GM13977 (cell line): Measurements from ENCODE around the gene RBM15B.

ENCODE experiments used
- DNase-seq: peaks from one replicate; pipeline ENCODE4 v3.0.0; 2012; ENCODE audit warnings: low spot score
- in situ Hi-C: fragments of 300-500 bp; cut with MboI; formaldehyde crosslinking; loops from one replicate; pipeline ENCODE4 v1.12.0; 2022; ENCODE audit warnings: low sequenced_read_pairs, low pct_unique_long_range_greater_than_20kb, mixed read lengths, inconsistent platforms; ENCODE audit not compliant: unreplicated experiment
- TF ChIP-seq, protein P1 (sequence below): IDR thresholded peaks from 2 replicates; pipeline ENCODE4 v1.5.1; 2012; ENCODE audit warnings: mild to moderate bottlenecking, control low read depth; ENCODE audit not compliant: insufficient read depth; ENCODE audit errors: extremely low read depth, missing control alignments

RBM15B gene

DNA sequence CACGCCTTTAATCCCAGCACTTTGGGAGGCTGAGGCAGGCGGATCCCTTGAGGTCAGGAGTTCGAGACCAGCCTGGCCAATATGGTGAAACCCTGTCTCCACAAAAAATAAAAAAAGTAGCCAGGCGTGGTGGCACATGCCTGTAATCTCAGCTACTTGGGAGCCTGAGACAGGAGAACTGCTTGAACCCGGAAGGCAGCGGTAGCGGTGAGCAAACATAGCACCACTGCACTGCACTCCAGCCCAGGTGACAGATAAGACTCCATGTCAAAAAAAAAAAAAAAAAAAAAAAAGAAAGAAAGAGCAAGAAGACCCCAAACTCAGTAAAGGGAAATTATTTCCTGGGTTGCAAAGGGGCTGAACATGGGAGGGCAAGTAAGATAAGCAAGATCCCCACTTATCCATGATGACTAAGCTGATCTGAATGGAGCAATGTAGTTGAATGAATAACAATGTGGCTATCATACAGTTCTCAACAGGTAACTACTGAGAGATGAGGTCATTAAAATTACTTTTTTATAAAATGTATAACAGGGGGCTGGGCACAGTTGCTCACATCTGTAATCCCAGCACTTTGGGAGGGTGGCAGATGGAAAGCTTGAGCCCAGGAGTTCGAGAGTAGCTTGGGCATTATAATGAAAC lies 46.0 kb downstream of the RBM15B start:
- in situ Hi-C loops = no loop called here
- DNase-seq = no peak
- TF ChIP-seq, protein P1, sequence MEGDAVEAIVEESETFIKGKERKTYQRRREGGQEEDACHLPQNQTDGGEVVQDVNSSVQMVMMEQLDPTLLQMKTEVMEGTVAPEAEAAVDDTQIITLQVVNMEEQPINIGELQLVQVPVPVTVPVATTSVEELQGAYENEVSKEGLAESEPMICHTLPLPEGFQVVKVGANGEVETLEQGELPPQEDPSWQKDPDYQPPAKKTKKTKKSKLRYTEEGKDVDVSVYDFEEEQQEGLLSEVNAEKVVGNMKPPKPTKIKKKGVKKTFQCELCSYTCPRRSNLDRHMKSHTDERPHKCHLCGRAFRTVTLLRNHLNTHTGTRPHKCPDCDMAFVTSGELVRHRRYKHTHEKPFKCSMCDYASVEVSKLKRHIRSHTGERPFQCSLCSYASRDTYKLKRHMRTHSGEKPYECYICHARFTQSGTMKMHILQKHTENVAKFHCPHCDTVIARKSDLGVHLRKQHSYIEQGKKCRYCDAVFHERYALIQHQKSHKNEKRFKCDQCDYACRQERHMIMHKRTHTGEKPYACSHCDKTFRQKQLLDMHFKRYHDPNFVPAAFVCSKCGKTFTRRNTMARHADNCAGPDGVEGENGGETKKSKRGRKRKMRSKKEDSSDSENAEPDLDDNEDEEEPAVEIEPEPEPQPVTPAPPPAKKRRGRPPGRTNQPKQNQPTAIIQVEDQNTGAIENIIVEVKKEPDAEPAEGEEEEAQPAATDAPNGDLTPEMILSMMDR = no peak

DNA sequence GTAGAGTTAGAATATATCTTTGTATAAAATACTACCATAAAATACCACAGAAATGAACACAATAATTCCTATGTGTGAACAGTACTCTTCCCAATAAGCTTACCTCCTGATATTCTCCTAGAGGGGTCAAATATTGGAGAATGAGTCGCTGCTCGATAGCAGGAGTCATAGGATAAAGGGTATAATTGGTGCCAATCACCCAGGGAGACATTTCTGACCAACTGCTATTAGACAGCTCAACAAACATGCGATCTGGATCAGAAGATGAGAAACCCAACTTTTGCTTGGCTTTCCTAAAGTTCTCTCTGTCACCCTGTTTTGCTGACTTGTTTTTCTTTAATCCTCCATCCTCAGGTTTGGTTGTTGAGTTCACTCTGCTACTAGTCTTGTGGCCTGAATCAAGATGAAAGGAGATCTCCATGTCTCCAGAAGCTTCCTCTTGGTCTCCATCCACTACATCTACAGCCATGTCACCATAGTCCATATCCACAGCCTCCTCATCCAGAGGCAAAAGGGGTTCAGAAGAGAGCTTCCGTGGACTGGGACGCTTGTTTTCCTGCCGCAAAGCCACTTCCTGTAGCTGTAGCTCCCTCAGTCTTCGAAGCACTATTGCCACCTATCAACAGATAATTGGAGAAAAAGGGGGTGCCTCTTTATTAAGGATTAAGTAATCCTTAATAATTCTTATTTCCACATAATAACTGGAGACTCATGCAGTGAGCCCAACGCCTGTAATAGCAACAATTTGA lies 50.4 kb downstream of the RBM15B start:
- in situ Hi-C loops = no loop called here
- TF ChIP-seq, protein P1 = no peak
- no peak for DNase-seq

DNA sequence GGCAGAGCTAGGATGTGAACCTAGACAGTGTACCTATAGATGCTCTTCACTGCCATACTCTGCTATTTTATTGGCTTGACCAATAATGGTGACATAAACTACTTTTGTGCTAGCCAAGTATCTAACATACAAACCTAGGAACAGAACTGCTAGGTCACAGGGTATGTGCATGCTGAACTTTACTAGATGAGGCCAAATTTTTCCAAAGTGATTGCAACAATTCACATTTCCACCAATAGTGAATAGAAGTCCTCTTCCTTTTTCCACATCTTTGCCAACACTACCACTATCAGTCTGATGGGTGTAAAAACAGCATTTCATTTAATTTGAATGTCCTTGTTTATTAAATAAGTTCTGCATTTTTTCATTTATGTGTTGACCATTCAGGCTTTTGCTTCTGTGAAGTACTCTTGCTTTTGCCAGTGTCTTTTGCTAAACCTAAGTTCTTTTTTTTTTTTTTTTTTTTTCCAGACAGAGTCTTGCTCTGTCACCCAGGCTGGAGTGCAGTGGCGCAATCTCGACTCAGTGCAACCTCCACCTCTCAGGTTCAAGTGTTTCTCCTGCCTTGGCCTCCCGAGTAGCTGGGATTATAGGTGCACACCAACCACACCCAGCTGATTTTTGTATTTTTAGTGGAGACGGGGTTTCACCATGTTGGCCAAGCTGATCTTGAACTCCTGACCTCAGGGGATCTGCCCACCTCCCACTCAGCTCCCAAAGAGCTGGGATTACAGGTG lies 54.6 kb downstream of the RBM15B start:
- in situ Hi-C loops = no loop called here
- TF ChIP-seq, protein P1 = no peak
- no peak for DNase-seq
